Mesenchymal stem cell (in vitro differentiated cells and primary cell): ENCODE measurements around the gene FUT3.

Source experiments
- DNase-seq: peaks from one replicate; pipeline ENCODE4 v3.0.0-alpha.2; 2013
- H2AFZ ChIP-seq: one replicate; pipeline ENCODE4 v1.6.1; 2013; ENCODE audit warnings: low read depth, mild to moderate bottlenecking, control low read depth, inconsistent platforms, low read length, moderate library complexity
- H2AK5ac ChIP-seq: 2 replicates; pipeline ENCODE4 v1.6.1; 2013; ENCODE audit warnings: low read length, moderate library complexity, mild to moderate bottlenecking, inconsistent platforms; ENCODE audit not compliant: severe bottlenecking
- H2BK120ac ChIP-seq: one replicate; pipeline ENCODE4 v1.6.1; 2013; ENCODE audit warnings: low read depth, mild to moderate bottlenecking, inconsistent platforms, low read length, moderate library complexity
- H2BK12ac ChIP-seq, 2 experiments: one replicate each; pipeline ENCODE4 v1.6.1; 2013; ENCODE audit warnings: inconsistent platforms in 2 of 2, low read length in 2 of 2, mild to moderate bottlenecking in 2 of 2, moderate library complexity in 2 of 2, control low read depth in 1 of 2
- H2BK15ac ChIP-seq: one replicate; pipeline ENCODE4 v1.6.1; 2013; ENCODE audit warnings: mild to moderate bottlenecking, low read depth, inconsistent platforms; ENCODE audit not compliant: poor library complexity, severe bottlenecking
- H2BK5ac ChIP-seq: 2 replicates; pipeline ENCODE4 v1.6.1; 2013; ENCODE audit warnings: low read depth, mild to moderate bottlenecking, low read length, control low read depth, inconsistent platforms; ENCODE audit not compliant: poor library complexity, severe bottlenecking
- H3K14ac ChIP-seq, 2 experiments: one replicate each; pipeline ENCODE4 v1.6.1; 2013; ENCODE audit warnings: inconsistent platforms in 2 of 2, low read length in 2 of 2, control low read depth in 1 of 2, mild to moderate bottlenecking in 1 of 2, moderate library complexity in 1 of 2
- H3K18ac ChIP-seq, 2 experiments: one replicate each; pipeline ENCODE4 v1.6.1; 2013; ENCODE audit warnings: inconsistent platforms in 2 of 2, low read length in 2 of 2, control low read depth in 1 of 2, low read depth in 1 of 2, mild to moderate bottlenecking in 1 of 2
- H3K23ac ChIP-seq, 2 experiments: one replicate each; pipeline ENCODE4 v1.6.1; 2013; ENCODE audit warnings: inconsistent platforms in 2 of 2, low read length in 2 of 2, mild to moderate bottlenecking in 2 of 2, moderate library complexity in 2 of 2, control low read depth in 1 of 2
- H3K27ac ChIP-seq: 2 replicates; pipeline ENCODE4 v1.5.1; 2013; ENCODE audit warnings: mild to moderate bottlenecking, moderate library complexity, low read length, control low read depth, inconsistent platforms; ENCODE audit not compliant: poor library complexity, severe bottlenecking
- H3K27me3 ChIP-seq, 2 experiments: 2 replicates each; pipeline versions ENCODE4 v1.6.1 to v1.7.0; 2013; ENCODE audit warnings: low read length in 2 of 2, mild to moderate bottlenecking in 2 of 2, moderate library complexity in 2 of 2, control low read depth in 1 of 2, inconsistent platforms in 1 of 2; ENCODE audit not compliant: control insufficient read depth in 1 of 2, insufficient read depth in 1 of 2
- H3K36me3 ChIP-seq, 2 experiments: 2 replicates each; pipeline versions ENCODE4 v1.6.1 to v1.7.0; 2013; ENCODE audit warnings: low read length in 2 of 2, control low read depth in 1 of 2, inconsistent platforms in 1 of 2, low read depth in 1 of 2, mild to moderate bottlenecking in 1 of 2; ENCODE audit not compliant: insufficient read depth in 2 of 2, control insufficient read depth in 1 of 2
- H3K4ac ChIP-seq, 2 experiments: one replicate each; pipeline ENCODE4 v1.6.1; 2013; ENCODE audit warnings: inconsistent platforms in 2 of 2, low read length in 2 of 2, mild to moderate bottlenecking in 2 of 2, moderate library complexity in 2 of 2, control low read depth in 1 of 2, low read depth in 1 of 2
- H3K4me1 ChIP-seq: 2 replicates; pipeline ENCODE4 v1.6.1; 2013; ENCODE audit warnings: low read depth, low read length, control low read depth; ENCODE audit not compliant: control insufficient read depth, insufficient read depth
- H3K4me2 ChIP-seq: 2 replicates; pipeline ENCODE4 v1.6.1; 2013; ENCODE audit warnings: low read length, mild to moderate bottlenecking, inconsistent platforms; ENCODE audit not compliant: poor library complexity, severe bottlenecking
- H3K4me3 ChIP-seq, 2 experiments: 2 replicates each; pipeline versions ENCODE4 v1.5.1 to v1.7.0; 2013; ENCODE audit warnings: low read length in 2 of 2, mild to moderate bottlenecking in 2 of 2, control low read depth in 1 of 2, low read depth in 1 of 2; ENCODE audit not compliant: insufficient read depth in 1 of 2
- H3K79me1 ChIP-seq: replicated peaks from 2 replicates; pipeline ENCODE4 v1.6.1; 2013; ENCODE audit warnings: mild to moderate bottlenecking, control low read depth, low read length, inconsistent platforms; ENCODE audit not compliant: poor library complexity, severe bottlenecking
- H3K9ac ChIP-seq: 2 replicates; pipeline ENCODE4 v1.7.0; 2013; ENCODE audit warnings: mild to moderate bottlenecking, low read length, moderate library complexity
- H3K9me3 ChIP-seq: 2 replicates; pipeline ENCODE4 v1.7.0; 2013; ENCODE audit warnings: mild to moderate bottlenecking, low read length; ENCODE audit not compliant: control insufficient read depth
- H4K8ac ChIP-seq: one replicate; pipeline ENCODE4 v1.6.1; 2013; ENCODE audit warnings: inconsistent platforms, mild to moderate bottlenecking, low read length, moderate library complexity
- H4K91ac ChIP-seq: one replicate; pipeline ENCODE4 v1.6.1; 2013; ENCODE audit warnings: mild to moderate bottlenecking, low read length, inconsistent platforms
- WGBS: methylation state at CpG from one replicate; pipeline ENCODE4 v1.1.7; 2013; ENCODE audit warnings: mixed read lengths; 5-methylcytosine and 5-hydroxymethylcytosine counted together

The FUT3 gene

DNA sequence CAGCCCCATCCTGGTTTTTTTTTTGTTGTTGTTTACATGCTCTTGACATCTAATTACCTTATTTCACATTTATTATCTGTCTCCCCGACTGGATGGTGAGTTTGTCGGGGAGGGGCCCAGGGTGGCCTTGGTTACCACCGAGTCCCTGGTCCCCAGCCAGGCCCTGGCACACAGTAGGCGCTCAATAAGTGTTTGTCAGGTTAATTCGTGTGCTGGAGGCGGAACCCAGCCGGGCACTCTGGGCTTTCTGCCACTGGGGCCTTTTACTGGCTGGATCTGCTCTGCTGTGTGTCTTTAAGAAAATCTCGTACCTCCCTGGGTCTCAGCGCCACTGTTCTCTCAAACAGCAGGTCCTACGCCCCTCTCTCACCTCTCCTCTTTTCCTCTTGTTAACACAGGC, 41.8 kb downstream of the FUT3 start:
- Histone ChIP-seq H2AK5ac (no peak overlapping the region), H3K36me3 (no peaks in the 10 kb centered on the region), H3K9ac (no peak overlapping the region), H3K27me3 (peaks cover 29 to 33% of the 10 kb centered on the region in 2 experiments), H2BK120ac (peak overlapping the region; percentile 73), H3K4me1 (peaks cover 7% of the 10 kb centered on the region), H2AFZ (no peak overlapping the region), H3K18ac (no peak overlapping the region), H2BK12ac (no peak overlapping the region), H3K9me3 (no peaks in the 10 kb centered on the region), H3K14ac (no peak overlapping the region), H2BK5ac (no peak overlapping the region), H3K27ac (no peak overlapping the region), H4K8ac (no peak overlapping the region), H3K4me2 (no peak overlapping the region), H3K4me3 (no peak overlapping the region), H3K79me1 (no peaks in the 10 kb centered on the region), H2BK15ac (peak overlapping the region; percentile 12), H4K91ac (no peak overlapping the region), H3K23ac (no peak overlapping the region), H3K4ac (no peak overlapping the region)
- 72% methylated on average over 9 of the region's 10 CpGs for WGBS
- no peak for DNase-seq

DNA sequence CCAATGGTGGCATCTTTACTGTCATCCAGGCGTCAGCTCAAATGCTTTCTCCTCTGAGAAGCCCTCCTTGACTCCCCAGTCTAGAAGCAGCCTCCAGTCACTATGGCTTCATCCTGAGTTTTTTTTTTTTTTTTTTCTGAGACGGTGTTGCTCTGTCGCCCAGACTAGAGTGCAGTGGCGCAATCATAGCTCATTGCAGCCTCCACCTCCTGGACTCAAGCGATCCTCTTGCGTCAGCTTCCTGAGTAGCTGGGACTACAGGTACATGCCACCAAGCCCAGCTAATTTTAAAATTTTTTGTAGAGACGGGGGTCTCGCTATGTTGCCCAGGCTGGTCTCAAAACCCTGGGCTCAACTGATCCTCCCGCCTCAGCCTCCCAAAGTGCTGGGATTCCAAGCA, 42.2 kb downstream of the FUT3 start:
- Histone ChIP-seq H2BK15ac (no peak overlapping the region), H3K14ac (no peak overlapping the region), H3K9ac (no peak overlapping the region), H2BK5ac (no peak overlapping the region), H3K4me1 (peaks cover 11% of the 10 kb centered on the region), H3K23ac (no peak overlapping the region), H3K27me3 (peaks cover 33% of the 10 kb centered on the region in 2 experiments), H2BK120ac (no peak overlapping the region), H2AK5ac (no peak overlapping the region), H3K79me1 (no peaks in the 10 kb centered on the region), H3K4ac (no peak overlapping the region), H4K8ac (no peak overlapping the region), H3K4me3 (no peak overlapping the region), H3K4me2 (no peak overlapping the region), H3K9me3 (no peaks in the 10 kb centered on the region), H2AFZ (no peak overlapping the region), H3K36me3 (no peaks in the 10 kb centered on the region), H3K27ac (no peak overlapping the region), H4K91ac (no peak overlapping the region), H3K18ac (no peak overlapping the region), H2BK12ac (no peak overlapping the region)
- no peak for DNase-seq
- WGBS, result 90% methylated on average over 9 of the region's 9 CpGs

DNA sequence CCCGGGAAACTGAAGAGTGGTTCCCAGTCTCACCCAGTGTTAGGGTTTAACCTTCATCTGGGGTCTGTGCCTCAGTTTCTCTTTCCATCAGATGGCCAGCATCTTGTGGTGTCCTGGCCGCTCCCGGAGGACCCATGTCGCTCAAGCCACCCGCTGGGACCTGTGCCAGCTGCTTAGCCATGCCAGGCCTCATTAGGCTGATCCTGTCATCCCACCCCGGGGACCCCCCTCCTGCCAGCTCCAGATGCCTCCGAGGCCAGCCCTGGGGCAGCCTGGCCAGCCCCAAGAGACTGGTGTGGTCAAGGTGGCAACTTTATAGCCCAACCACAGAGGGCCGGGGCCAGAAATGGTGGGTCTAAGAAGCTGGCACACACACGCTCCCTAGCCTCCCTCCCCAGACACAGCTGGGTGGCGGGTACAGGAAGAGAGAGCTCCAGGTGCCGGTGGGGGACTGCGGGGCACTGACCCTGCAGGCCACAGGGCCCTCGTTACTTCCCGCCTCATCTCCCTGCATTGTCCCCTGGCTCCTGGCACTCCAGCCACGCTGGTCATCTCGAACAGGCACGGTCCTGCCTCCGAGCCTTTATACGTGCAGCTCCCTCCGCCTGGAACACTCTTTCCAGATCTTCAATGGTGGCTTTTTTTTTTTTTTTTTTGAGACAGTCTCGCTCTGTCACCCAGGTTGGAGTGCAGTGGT, 43.0 kb downstream of the FUT3 start:
- Histone ChIP-seq H3K4me3 (no peak overlapping the region), H2BK12ac (no peak overlapping the region), H3K23ac (no peak overlapping the region)

DNA sequence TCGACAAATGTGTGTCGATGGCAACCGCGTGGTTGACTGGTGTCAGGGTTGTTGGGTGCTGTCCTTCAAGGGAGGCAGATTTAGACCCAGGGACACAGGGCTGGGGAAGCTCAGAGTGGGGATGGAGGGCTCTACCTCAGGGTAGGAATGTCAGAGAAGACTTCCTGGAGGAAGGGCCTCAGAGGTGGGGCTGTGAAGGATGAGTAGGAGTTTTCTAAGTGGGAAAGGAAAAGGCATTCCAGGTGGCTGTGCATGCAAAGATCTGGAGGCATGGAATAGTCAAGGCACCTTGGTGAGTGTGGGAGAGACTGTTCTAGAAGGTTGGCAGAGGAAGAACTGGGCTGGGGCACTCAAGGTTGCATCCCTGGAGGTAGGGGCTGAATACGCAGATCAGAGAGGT, 44.3 kb downstream of the FUT3 start:
- Histone ChIP-seq H3K27me3 (peaks cover 33 to 34% of the 10 kb centered on the region in 2 experiments), H3K27ac (no peak overlapping the region), H2BK12ac (no peak overlapping the region), H4K8ac (no peak overlapping the region), H3K36me3 (no peaks in the 10 kb centered on the region), H3K4me3 (no peak overlapping the region), H3K4ac (no peak overlapping the region), H3K4me1 (peaks cover 17% of the 10 kb centered on the region), H2AK5ac (no peak overlapping the region), H2BK120ac (no peak overlapping the region), H3K9me3 (no peaks in the 10 kb centered on the region), H4K91ac (no peak overlapping the region), H3K9ac (no peak overlapping the region), H3K4me2 (no peak overlapping the region), H3K79me1 (no peaks in the 10 kb centered on the region), H3K18ac (no peak overlapping the region), H3K23ac (no peak overlapping the region), H2BK5ac (no peak overlapping the region), H2BK15ac (no peak overlapping the region), H2AFZ (no peak overlapping the region), H3K14ac (no peak overlapping the region)
- DNase-seq, result no peak
- 97% methylated on average over 5 of the region's 5 CpGs for WGBS

More for the DNA sequence above, 43.0 kb downstream of the FUT3 start:
- no peak overlapping the region for H2BK5ac ChIP-seq
- H3K18ac ChIP-seq, result no peak overlapping the region
- no peaks in the 10 kb centered on the region for H3K9me3 ChIP-seq
- H3K79me1 ChIP-seq, result no peaks in the 10 kb centered on the region
- DNase-seq, result no peak
- peak overlapping the region; percentile 61 for H4K91ac ChIP-seq
- peaks cover 15% of the 10 kb centered on the region for H3K4me1 ChIP-seq
- H3K9ac ChIP-seq, result no peak overlapping the region
- H3K4ac ChIP-seq, result no peak overlapping the region
- no peak overlapping the region for H2AK5ac ChIP-seq
- H4K8ac ChIP-seq, result no peak overlapping the region
- peaks cover 33 to 37% of the 10 kb centered on the region in 2 experiments for H3K27me3 ChIP-seq
- H3K27ac ChIP-seq, result no peak overlapping the region
- H3K14ac ChIP-seq, result no peak overlapping the region
- H2BK120ac ChIP-seq, result no peak overlapping the region
- no peak overlapping the region for H2BK15ac ChIP-seq
- H3K36me3 ChIP-seq, result no peaks in the 10 kb centered on the region
- WGBS, result 92% methylated on average over 20 of the region's 21 CpGs
- no peak overlapping the region for H2AFZ ChIP-seq
- H3K4me2 ChIP-seq, result no peak overlapping the region
